Upper lobe of left lung (tissue), 6 donors: ENCODE measurements around the gene TBC1D1. TPM values are rescaled to one million over a fixed set of nuclear protein-coding genes. Genes with fewer than 3 reads are reported as not detected.

Experiments
- ATAC-seq, 2 donors: fragments of 200-7000 bp; cut with Tn5 transposase; one replicate each; pipeline ENCODE4 v1.9.1; 2022; ENCODE audit warnings: mild to moderate bottlenecking in 2 of 2, moderate library complexity in 2 of 2; ENCODE audit not compliant: low FRiP score in 2 of 2
- DNase-seq, 2 donors: peaks; one replicate each; pipeline ENCODE4 v3.0.0-alpha.2; 2019 to 2020
- H3K27ac ChIP-seq, 4 donors: fragments of 200-600 bp; sonication (generic); one replicate each; pipeline ENCODE4 v1.5.1; 2016 to 2019
- H3K27me3 ChIP-seq, 4 donors: fragments of 200-600 bp; sonication (generic); one replicate each; pipeline ENCODE4 v1.5.1; 2017 to 2019
- H3K36me3 ChIP-seq, 4 donors: fragments of 200-600 bp; sonication (generic); one replicate each; pipeline ENCODE4 v1.5.1; 2016 to 2019
- H3K4me1 ChIP-seq, 4 donors: fragments of 200-600 bp; sonication (generic); one replicate each; pipeline ENCODE4 v1.5.1; 2018 to 2019
- H3K4me3 ChIP-seq, 4 donors: fragments of 200-600 bp; sonication (generic); one replicate each; pipeline ENCODE4 v1.5.1; 2017 to 2019; ENCODE audit warnings: mild to moderate bottlenecking in 2 of 4, moderate library complexity in 1 of 4
- H3K9me3 ChIP-seq, 4 donors: fragments of 200-600 bp; sonication (generic); one replicate each; pipeline ENCODE4 v1.5.1; 2018 to 2019
- EP300 ChIP-seq, 4 donors: sonication (generic); formaldehyde crosslinking; IDR thresholded peaks; one replicate each; pipeline ENCODE4 v1.5.1; 2017; ENCODE audit warnings: antibody characterized with exemption in 4 of 4, control low read depth in 2 of 4
- POLR2A ChIP-seq, 4 donors: fragments of 450-650 bp; IDR thresholded peaks; one replicate each; pipeline ENCODE4 v1.5.1; 2016 to 2017; ENCODE audit warnings: antibody characterized with exemption in 4 of 4, mild to moderate bottlenecking in 2 of 4
- POLR2AphosphoS5 ChIP-seq, 2 donors: sonication (generic); formaldehyde crosslinking; IDR thresholded peaks; one replicate each; pipeline ENCODE4 v1.5.1; 2017; ENCODE audit warnings: antibody characterized with exemption in 2 of 2
- WGBS, 2 donors: methylation state at CpG; one replicate each; pipeline ENCODE4 v1.1.5; 2017 to 2018; 5-methylcytosine and 5-hydroxymethylcytosine counted together
- total RNA-seq, 6 donors: library from RNA; depleted of rRNA in 4 of 6; stranded (reverse); fragments of >200 nt in 4 of 6; gene quantifications; one replicate each; pipeline versions ENCODE4 v1.1.0 to v1.2.1, GENCODE V29; 2016 to 2021
- TF ChIP-seq, protein P1 (sequence below), 6 experiments: fragments of 450-650 bp in 4 of 6; fragments of 200-600 bp in 2 of 6; sonication (generic) in 2 of 6; IDR thresholded peaks; one replicate each; pipeline ENCODE4 v1.5.1; 2016 to 2019; ENCODE audit warnings: antibody characterized with exemption in 6 of 6
- donor health status: DM: no; HTN: no; CAD: no; lungs with moderate emphysema.
- donor health status: DM: no; HTN: yes; CAD: no; lungs with severe emphysema.

Gene TBC1D1
- total RNA-seq, 6 donors from 2014 or later: 45.1 to 68.1 (median 58.0) TPM

GRCh38 chr4:38167973-38168372 lies 277.1 kb downstream of the TBC1D1 start:
- 75 to 78% methylated on average over 2 to 4 of the region's 4 CpGs for WGBS, 2 donors
- peaks cover 0 to 4% (median 0%) of the 10 kb centered on the region in 4 donors for H3K9me3 ChIP-seq
- H3K27ac ChIP-seq: no peak overlapping the region
- TF ChIP-seq, protein P1, sequence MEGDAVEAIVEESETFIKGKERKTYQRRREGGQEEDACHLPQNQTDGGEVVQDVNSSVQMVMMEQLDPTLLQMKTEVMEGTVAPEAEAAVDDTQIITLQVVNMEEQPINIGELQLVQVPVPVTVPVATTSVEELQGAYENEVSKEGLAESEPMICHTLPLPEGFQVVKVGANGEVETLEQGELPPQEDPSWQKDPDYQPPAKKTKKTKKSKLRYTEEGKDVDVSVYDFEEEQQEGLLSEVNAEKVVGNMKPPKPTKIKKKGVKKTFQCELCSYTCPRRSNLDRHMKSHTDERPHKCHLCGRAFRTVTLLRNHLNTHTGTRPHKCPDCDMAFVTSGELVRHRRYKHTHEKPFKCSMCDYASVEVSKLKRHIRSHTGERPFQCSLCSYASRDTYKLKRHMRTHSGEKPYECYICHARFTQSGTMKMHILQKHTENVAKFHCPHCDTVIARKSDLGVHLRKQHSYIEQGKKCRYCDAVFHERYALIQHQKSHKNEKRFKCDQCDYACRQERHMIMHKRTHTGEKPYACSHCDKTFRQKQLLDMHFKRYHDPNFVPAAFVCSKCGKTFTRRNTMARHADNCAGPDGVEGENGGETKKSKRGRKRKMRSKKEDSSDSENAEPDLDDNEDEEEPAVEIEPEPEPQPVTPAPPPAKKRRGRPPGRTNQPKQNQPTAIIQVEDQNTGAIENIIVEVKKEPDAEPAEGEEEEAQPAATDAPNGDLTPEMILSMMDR (IDR thresholded peaks at IDR 0.05): no peak
- no peak for TF ChIP-seq POLR2A (IDR thresholded peaks at IDR 0.05)
- TF ChIP-seq EP300 (IDR thresholded peaks at IDR 0.05): no peak
- ATAC-seq (no peak), DNase-seq (no peak)
- H3K27me3 ChIP-seq: no peaks in the 10 kb centered on the region
- H3K4me1 ChIP-seq: peaks cover 0 to under 1% (median 0%) of the 10 kb centered on the region in 4 donors
- H3K4me3 ChIP-seq: no peak overlapping the region
- no peaks in the 10 kb centered on the region for H3K36me3 ChIP-seq

DNA sequence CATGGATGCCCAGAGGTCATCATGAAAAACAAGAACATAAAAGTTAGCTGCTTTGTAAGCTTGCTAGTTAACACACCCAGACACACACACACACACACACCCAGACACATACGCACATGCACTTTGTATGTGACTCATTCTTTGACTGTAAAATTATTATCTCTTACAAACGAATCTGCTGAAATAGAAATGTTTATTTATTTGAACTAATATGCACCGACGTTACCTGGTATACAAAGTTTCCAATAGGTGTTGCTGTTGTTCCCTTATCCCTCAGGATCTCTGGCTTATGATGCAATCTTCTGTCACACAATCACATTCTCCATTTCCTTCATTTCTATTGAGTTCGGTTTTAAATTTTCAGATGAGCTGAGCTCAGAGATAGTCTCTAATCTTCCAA lies 278.6 kb downstream of the TBC1D1 start:
- ATAC-seq: no peak
- 75 to 80% methylated on average over 5 of the region's 5 CpGs for WGBS, 2 donors
- no peak overlapping the region for H3K27ac ChIP-seq

GRCh38 chr4:38170338-38171169 lies 279.7 kb downstream of the TBC1D1 start:
- no peaks in the 10 kb centered on the region for H3K9me3 ChIP-seq
- no peaks in the 10 kb centered on the region for H3K4me1 ChIP-seq
- H3K4me3 ChIP-seq: no peak overlapping the region
- ATAC-seq (no peak), DNase-seq (no peak)
- no peaks in the 10 kb centered on the region for H3K27me3 ChIP-seq
- 91 to 92% methylated on average over 7 of the region's 7 CpGs for WGBS, 2 donors
- H3K36me3 ChIP-seq: no peaks in the 10 kb centered on the region
- TF ChIP-seq, protein P1 (IDR thresholded peaks at IDR 0.05): no peak
- TF ChIP-seq POLR2AphosphoS5 (IDR thresholded peaks at IDR 0.05): no peak
- H3K27ac ChIP-seq: no peak overlapping the region

More for the DNA sequence above, 278.6 kb downstream of the TBC1D1 start:
- Histone ChIP-seq H3K9me3 (no peaks in the 10 kb centered on the region), H3K27me3 (no peaks in the 10 kb centered on the region), H3K4me1 (no peaks in the 10 kb centered on the region), H3K36me3 (no peaks in the 10 kb centered on the region), H3K4me3 (no peak overlapping the region)
- DNase-seq: no peak
- TF ChIP-seq, protein P1 (IDR thresholded peaks at IDR 0.05): no peak
- TF ChIP-seq POLR2AphosphoS5 (IDR thresholded peaks at IDR 0.05) (no peak), POLR2A (IDR thresholded peaks at IDR 0.05) (no peak), EP300 (IDR thresholded peaks at IDR 0.05) (no peak)

DNA sequence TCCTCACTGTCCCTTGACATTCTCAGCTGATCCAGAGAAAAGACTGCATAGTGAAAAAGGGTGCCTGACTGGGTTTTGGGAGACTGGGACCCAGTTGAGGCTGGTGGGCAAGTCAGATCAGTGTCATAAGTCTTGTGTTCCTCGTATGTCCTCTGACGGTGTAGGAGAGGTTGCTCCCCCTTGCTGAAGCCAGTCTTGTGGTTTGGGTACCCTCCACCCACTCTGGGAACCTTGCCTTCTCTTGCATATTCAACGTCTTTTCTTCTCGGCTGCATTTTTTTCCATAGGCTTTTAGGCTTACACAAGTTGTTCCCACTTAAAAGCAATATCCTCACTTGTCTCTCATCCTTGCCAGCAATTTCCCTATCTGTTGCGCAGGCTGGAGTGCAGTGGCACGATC lies 281.2 kb downstream of the TBC1D1 start:
- Histone ChIP-seq H3K36me3 (no peaks in the 10 kb centered on the region), H3K4me1 (peaks cover 0 to 8% (median 4%) of the 10 kb centered on the region in 4 donors), H3K9me3 (no peaks in the 10 kb centered on the region), H3K27ac (no peak overlapping the region), H3K27me3 (no peaks in the 10 kb centered on the region), H3K4me3 (no peak overlapping the region)
- WGBS, 2 donors: 85 to 89% methylated on average over 6 of the region's 6 CpGs
- ATAC-seq: no peak
- no peak for DNase-seq
- TF ChIP-seq POLR2A (IDR thresholded peaks at IDR 0.05) (no peak), EP300 (IDR thresholded peaks at IDR 0.05) (no peak), POLR2AphosphoS5 (IDR thresholded peaks at IDR 0.05) (no peak)
- TF ChIP-seq, protein P1 (IDR thresholded peaks at IDR 0.05): no peak
